Caki2 (cell line): ENCODE results near the gene CCDC88A. TPM values are rescaled to one million over a fixed set of nuclear protein-coding genes. Genes with fewer than 3 reads are reported as not detected.
"Not testable (repeated sequence)": the region's sequence is repeated elsewhere in the genome, so short reads cannot be mapped to it uniquely, and the experiment has no call there.

Experiments
- DNase-seq: peaks from one replicate; pipeline ENCODE4 v3.0.0-alpha.2; 2015; ENCODE audit warnings: low read depth
- in situ Hi-C: cut with HindIII; loops from 2 replicates; pipeline ENCODE4 v1.10.0; 2016; ENCODE audit warnings: low sequenced_read_pairs, low pct_unique_long_range_greater_than_20kb, mixed read lengths
- total RNA-seq: library from RNA; depleted of rRNA; stranded (reverse); fragments of >200 nt; shearing (Covaris generic); gene quantifications from 2 replicates; pipeline ENCODE4 v1.2.3, GENCODE V29; 2014; ENCODE audit warnings: low replicate concordance; rRNA removed

The CCDC88A gene
- total RNA-seq, 1 experiment from 2014 or later: 18.5 TPM

GRCh38 chr2:55277310-55277709, 142.3 kb downstream of the CCDC88A start:
- in situ Hi-C loops: no loop called here
- DNase-seq: no peak

DNA sequence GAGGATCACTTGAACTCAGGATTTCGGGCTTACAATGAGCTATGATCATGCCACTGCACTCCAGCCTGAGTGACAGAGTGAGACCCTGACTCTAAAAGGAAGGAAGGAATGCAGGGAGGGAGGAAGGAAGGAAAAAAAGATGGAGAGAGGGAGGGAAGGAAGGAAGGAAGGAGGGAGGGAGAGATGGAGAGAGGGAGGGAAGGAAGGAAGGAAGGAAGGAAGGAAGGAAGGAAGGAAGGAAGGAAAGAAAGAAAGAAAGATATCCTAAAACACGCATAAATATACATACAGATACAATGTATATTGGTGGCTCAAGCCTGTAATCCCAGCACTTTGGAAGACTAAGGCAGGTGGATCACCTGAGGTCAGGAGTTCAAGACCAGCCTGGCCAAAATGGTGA, 145.3 kb downstream of the CCDC88A start:
- DNase-seq, in situ Hi-C loops: not testable (repeated sequence)

DNA sequence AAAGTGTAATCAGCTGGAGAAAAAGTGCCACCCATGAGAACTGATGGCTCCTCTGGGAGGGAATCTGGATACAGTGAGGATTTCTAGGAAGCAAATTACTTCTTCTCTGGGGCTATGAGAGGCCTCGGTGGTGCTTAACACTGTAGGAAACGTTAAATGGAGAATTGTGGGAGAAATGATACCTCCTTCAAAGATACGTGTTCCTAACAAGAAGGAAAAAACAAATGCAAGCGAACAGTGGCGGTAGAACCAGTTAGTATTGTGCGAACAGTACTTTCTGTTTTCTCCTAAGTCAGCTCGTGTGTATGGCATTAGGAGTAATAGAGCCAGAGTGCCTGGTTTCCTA, 150.0 kb downstream of the CCDC88A start:
- in situ Hi-C loops: no loop called here
- DNase-seq: no peak

GRCh38 chr2:55268907-55269644, 150.6 kb downstream of the CCDC88A start, which contains the start of gene MTIF2:
Gene MTIF2 (minus strand): TSS chr2:55269231. CDS start chr2:55263858, 5,373 bp downstream.
- peak; percentile 92 for DNase-seq
- in situ Hi-C loops: no loop called here

- in situ Hi-C loops: no loop called here
- DNase-seq: peak; percentile 22
These were observed 151.3 kb downstream of the CCDC88A start for GRCh38 chr2:55268288-55268906.

- DNase-seq, in situ Hi-C loops: not testable (repeated sequence)
These were observed 160.1 kb downstream of the CCDC88A start for GRCh38 chr2:55259586-55259985.

- DNase-seq: no peak
- in situ Hi-C loops: no loop called here
These were observed 166.8 kb downstream of the CCDC88A start for GRCh38 chr2:55252832-55253231.

GRCh38 chr2:55247025-55247424, 172.6 kb downstream of the CCDC88A start:
- in situ Hi-C loops: no loop called here
- no peak for DNase-seq

DNA sequence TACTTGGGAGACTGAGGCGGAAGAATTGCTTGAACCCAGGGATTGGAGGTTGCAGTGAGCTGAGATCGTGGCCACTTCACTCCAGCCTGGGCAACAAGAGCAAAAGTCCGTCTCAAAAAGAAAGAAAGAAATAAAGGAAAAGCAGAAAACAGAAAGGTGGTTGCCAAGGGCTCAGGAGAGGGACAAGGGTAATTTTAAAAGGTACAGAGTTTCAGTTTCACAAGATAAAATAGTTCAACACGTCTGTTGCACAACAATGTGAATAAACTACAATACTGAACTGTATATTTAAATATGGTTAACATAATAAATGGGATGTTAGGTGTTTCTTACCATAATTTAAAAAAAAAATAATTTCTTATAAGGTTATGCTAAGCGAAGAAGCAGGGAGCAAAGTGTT, 174.2 kb downstream of the CCDC88A start:
- in situ Hi-C loops: no loop called here

DNA sequence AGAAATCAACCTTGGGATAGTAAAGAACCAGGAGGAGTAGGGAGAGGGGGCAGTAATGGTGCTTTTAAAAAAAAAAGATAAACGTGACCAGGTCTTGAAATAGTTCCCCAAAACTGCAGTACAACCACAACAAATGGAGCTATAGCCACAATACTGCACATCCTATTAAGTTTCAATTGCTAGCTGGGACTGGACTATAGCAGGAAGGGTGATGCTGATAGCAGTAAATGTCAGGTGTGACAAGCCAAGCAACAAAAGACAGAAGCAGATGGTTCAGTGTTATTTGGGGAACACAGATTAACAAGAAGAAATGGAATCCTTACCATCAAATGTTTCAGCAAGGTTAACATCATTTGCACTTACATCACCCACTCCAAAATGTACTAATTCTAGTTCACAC, 177.0 kb downstream of the CCDC88A start:
- DNase-seq: no peak
- in situ Hi-C loops: no loop called here

More for the DNA sequence above, 174.2 kb downstream of the CCDC88A start:
- no peak for DNase-seq

DNA sequence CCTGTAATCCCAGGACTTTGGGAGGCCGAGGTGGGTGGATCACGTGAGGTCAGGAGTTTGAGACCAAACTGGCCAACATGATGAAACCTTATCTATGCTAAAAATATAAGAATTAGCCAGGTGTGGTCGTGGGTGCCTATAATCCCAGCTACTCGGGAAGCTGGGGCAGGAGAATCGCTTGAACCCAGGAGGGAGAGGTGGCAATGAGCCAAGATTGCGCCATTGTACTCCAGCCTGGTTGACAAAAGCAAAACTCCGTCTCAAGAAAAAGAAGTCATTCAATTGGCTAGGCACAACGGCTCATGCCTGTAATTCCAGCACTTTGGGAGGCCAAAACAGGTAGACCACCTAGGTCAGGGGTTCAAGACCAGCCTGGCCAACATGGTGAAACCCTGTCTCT, 178.1 kb downstream of the CCDC88A start:
- in situ Hi-C loops, DNase-seq: not testable (repeated sequence)

GRCh38 chr2:55239656-55240222, 179.9 kb downstream of the CCDC88A start:
- no peak for DNase-seq
- in situ Hi-C loops: no loop called here

Other genes with a start within 250 kb of the CCDC88A start
- gene CLHC1, start 187.6 kb downstream of the CCDC88A start, total RNA-seq: 3.3 and 9.5 TPM in 2 replicates
- gene RPS27A, start 187.2 kb downstream of the CCDC88A start, total RNA-seq: 1,837 and 2,150 TPM in 2 replicates
- 35.2 and 42.6 TPM in 2 replicates for gene MTIF2, start 150.6 kb downstream of the CCDC88A start, total RNA-seq
- 55.3 and 80.4 TPM in 2 replicates for gene CFAP36, start 99.9 kb upstream of the CCDC88A start, total RNA-seq
- gene PPP4R3B, start 197.8 kb upstream of the CCDC88A start, total RNA-seq: 9.2 and 11.6 TPM in 2 replicates